PC-9 (cell line): ENCODE data around the gene ADGRE1. TPM values are rescaled to one million over a fixed set of nuclear protein-coding genes. Genes with fewer than 3 reads are reported as not detected.

Source experiments
- BruUV-seq: library from RNA; stranded (reverse); fragments of 400-500 nt; replicated peaks from 2 replicates; lab custom pipeline; 2021; lab: Mats Ljungman, UMichigan
- CTCF ChIA-PET: fragments of 300-600 bp; sonication (Branson Sonifier 250); formaldehyde crosslinking; loops from one replicate; lab custom pipeline; 2022; ENCODE audit warnings: antibody characterized with exemption; lab: Charles Lee
- POLR2A ChIA-PET: fragments of 300-600 bp; sonication (Branson Sonifier 250); formaldehyde crosslinking; loops from one replicate; lab custom pipeline; 2022; ENCODE audit warnings: antibody characterized with exemption; ENCODE audit not compliant: unreplicated experiment; lab: Charles Lee
- DNase-seq, 2 experiments: peaks; one replicate each; pipeline versions ENCODE4 v3.0.0 to v3.0.0-alpha.2; 2015 to 2022; ENCODE audit warnings: mixed read lengths in 1 of 2
- H2AFZ ChIP-seq: fragments of 200-600 bp; sonication (generic); 2 replicates; pipeline ENCODE4 v1.8.1; 2017; ENCODE audit warnings: antibody characterized with exemption
- H3F3A ChIP-seq: fragments of 200-600 bp; sonication (generic); 2 replicates; pipeline ENCODE4 v1.8.1; 2017; ENCODE audit warnings: antibody characterized with exemption, mild to moderate bottlenecking, low read depth; ENCODE audit not compliant: insufficient read depth
- H3K27ac ChIP-seq: fragments of 200-600 bp; sonication (generic); 2 replicates; pipeline ENCODE4 v1.6.1; 2016; ENCODE audit warnings: mixed run types
- H3K27me3 ChIP-seq: fragments of 200-600 bp; sonication (generic); 2 replicates; pipeline ENCODE4 v1.6.1; 2016; ENCODE audit warnings: low read depth, mixed run types; ENCODE audit not compliant: insufficient read depth
- H3K36me3 ChIP-seq: fragments of 200-600 bp; sonication (generic); 2 replicates; pipeline ENCODE4 v1.6.1; 2016; ENCODE audit warnings: low read depth, mixed run types
- H3K4me1 ChIP-seq: fragments of 200-600 bp; sonication (generic); replicated peaks from 2 replicates; pipeline ENCODE4 v1.6.1; 2016; ENCODE audit warnings: mixed run types; ENCODE audit not compliant: insufficient read depth
- H3K4me2 ChIP-seq: fragments of 200-600 bp; sonication (generic); 2 replicates; pipeline ENCODE4 v1.6.1; 2017; ENCODE audit warnings: mixed run types
- H3K4me3 ChIP-seq: fragments of 200-600 bp; sonication (generic); 2 replicates; pipeline ENCODE4 v1.6.1; 2016; ENCODE audit warnings: mixed run types
- H3K79me2 ChIP-seq: fragments of 200-600 bp; sonication (generic); 2 replicates; pipeline ENCODE4 v1.6.1; 2017; ENCODE audit warnings: low read depth, mixed run types
- H3K9me2 ChIP-seq: fragments of 200-600 bp; sonication (generic); 2 replicates; pipeline ENCODE4 v1.8.1; 2017; ENCODE audit warnings: mild to moderate bottlenecking; ENCODE audit not compliant: insufficient read depth
- H3K9me3 ChIP-seq: fragments of 200-600 bp; sonication (generic); 2 replicates; pipeline ENCODE4 v1.8.1; 2016; ENCODE audit warnings: low read depth; ENCODE audit not compliant: insufficient read depth
- H4K20me1 ChIP-seq: fragments of 200-600 bp; sonication (generic); 2 replicates; pipeline ENCODE4 v1.8.1; 2017; ENCODE audit not compliant: insufficient read depth
- EZH2 ChIP-seq: fragments of 200-600 bp; sonication (generic); IDR thresholded peaks from 2 replicates; pipeline ENCODE4 v1.8.0; 2017; ENCODE audit warnings: antibody characterized with exemption, low read depth
- intact Hi-C: fragments of 100-400 bp; cut with micrococcal nuclease; formaldehyde crosslinking; loops from one replicate; pipeline ENCODE4 v1.10.0; 2022; ENCODE audit not compliant: unreplicated experiment
- total RNA-seq: library from RNA; stranded (reverse); gene quantifications from 2 replicates; pipeline ENCODE4 v1.2.3, GENCODE V29; 2021
- TF ChIP-seq, protein P1 (sequence below): fragments of 200-600 bp; sonication (generic); conservative IDR thresholded peaks from 2 replicates; pipeline ENCODE4 v1.6.1; 2017; ENCODE audit warnings: mixed run types, antibody characterized with exemption, mild to moderate bottlenecking, moderate library complexity

ADGRE1 gene
- total RNA-seq, 1 experiment from 2014 or later: not detected

DNA sequence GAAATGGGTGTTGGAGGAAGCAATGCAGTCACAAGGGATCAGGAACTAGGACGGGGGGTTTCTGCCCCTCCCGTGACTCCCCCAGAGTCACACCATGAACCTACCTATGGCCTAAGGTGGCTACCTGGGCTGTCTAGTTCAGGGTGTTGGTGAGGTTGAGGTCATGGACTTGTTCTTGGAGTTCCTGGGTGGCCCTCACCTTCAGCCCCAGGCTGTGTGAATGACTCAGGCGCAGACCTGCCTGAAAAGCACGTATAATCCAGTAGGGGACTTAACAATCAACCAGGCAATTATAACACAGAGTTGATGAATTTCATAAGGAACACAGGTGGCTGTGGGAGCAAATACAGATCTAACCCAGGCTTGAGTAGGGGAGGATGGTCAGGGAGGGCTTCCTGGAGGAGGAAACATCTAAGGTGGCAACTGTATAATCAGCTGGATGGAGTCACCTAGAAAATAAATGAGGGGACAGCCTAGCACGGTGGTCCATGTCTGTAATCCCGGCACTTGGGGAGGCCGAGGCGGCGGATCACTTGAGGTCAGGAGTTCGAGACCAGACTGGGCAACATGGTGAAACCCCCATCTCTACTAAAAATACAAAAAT lies 25.6 kb upstream of the ADGRE1 start:
- peak overlapping the region; percentile 1; the same call in 1 of the 2 replicates for H3K4me2 ChIP-seq
- TF ChIP-seq EZH2: no peak
- TF ChIP-seq, protein P1, sequence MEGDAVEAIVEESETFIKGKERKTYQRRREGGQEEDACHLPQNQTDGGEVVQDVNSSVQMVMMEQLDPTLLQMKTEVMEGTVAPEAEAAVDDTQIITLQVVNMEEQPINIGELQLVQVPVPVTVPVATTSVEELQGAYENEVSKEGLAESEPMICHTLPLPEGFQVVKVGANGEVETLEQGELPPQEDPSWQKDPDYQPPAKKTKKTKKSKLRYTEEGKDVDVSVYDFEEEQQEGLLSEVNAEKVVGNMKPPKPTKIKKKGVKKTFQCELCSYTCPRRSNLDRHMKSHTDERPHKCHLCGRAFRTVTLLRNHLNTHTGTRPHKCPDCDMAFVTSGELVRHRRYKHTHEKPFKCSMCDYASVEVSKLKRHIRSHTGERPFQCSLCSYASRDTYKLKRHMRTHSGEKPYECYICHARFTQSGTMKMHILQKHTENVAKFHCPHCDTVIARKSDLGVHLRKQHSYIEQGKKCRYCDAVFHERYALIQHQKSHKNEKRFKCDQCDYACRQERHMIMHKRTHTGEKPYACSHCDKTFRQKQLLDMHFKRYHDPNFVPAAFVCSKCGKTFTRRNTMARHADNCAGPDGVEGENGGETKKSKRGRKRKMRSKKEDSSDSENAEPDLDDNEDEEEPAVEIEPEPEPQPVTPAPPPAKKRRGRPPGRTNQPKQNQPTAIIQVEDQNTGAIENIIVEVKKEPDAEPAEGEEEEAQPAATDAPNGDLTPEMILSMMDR: no peak
- no peak overlapping the region for H3K4me3 ChIP-seq
- peak; percentile 17 to 88 for DNase-seq
- H3K27me3 ChIP-seq: no peaks in the 10 kb centered on the region
- H3K36me3 ChIP-seq: no peaks in the 10 kb centered on the region
- CTCF ChIA-PET: interaction anchor here (0.6 kb wide), 2 partner anchors 15 to 112 kb away, joined by 3 to 5 read pairs; no protein-coding TSS in a partner anchor
- no TSS peak for BruUV-seq
- peaks cover 16% of the 10 kb centered on the region for H3K4me1 ChIP-seq
- H3K79me2 ChIP-seq: no peaks in the 10 kb centered on the region
- H2AFZ ChIP-seq: no peak overlapping the region
- peaks cover 11% of the 10 kb centered on the region for H3F3A ChIP-seq
- H4K20me1 ChIP-seq: no peaks in the 10 kb centered on the region
- H3K9me3 ChIP-seq: no peaks in the 10 kb centered on the region
- intact Hi-C loops: loop anchor here (1.0 to 5.0 kb wide), 4 partner anchors 60 to 874 kb away; partner anchors contain the start of genes CRB3 and SH2D3A
- POLR2A ChIA-PET: no interaction called here
- peak overlapping the region; percentile 39 for H3K27ac ChIP-seq
- H3K9me2 ChIP-seq: no peaks in the 10 kb centered on the region

DNA sequence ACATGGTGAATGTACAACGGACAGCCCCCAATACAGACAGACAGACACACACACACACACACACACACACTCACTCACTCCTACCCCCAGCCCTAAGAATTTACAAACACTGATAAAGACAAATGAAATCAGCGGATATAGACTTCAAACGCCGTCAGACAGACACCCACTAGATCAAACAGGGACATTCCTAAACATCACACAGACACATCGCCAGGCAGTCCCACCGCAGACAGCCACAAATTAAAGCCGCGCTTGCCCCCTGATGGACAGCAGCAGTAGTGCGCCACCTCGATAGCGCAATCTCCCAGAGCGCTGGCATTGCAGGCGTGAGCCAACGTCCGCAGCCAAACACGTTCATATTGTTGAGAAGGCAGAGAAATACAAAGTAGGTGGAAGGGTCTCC lies 24.7 kb upstream of the ADGRE1 start:
- H3K27ac ChIP-seq: 0 out of 2 replicates have a peak overlapping the region, but pooled peaks have one; percentile 16
- TF ChIP-seq, protein P1: peak; percentile 86
- no peak for TF ChIP-seq EZH2
- H3K9me2 ChIP-seq: no peaks in the 10 kb centered on the region
- no TSS peak for BruUV-seq
- peak overlapping the region; percentile 53 for H3K4me2 ChIP-seq
- no peaks in the 10 kb centered on the region for H3K27me3 ChIP-seq
- no peak overlapping the region for H2AFZ ChIP-seq
- no peaks in the 10 kb centered on the region for H3K79me2 ChIP-seq
- peaks cover 16% of the 10 kb centered on the region for H3K4me1 ChIP-seq
- peak; percentile 75 to 84 for DNase-seq
- H3K4me3 ChIP-seq: peak overlapping the region; percentile 38; the same call in 1 of the 2 replicates
- H3K36me3 ChIP-seq: no peaks in the 10 kb centered on the region
- ChIA-PET POLR2A (interaction anchor here (0.8 kb wide), 1 partner anchor 685 kb away, joined by 3 read pairs; no protein-coding TSS in a partner anchor), CTCF (interaction anchor here (0.6 kb wide), 1 partner anchor 113 kb away, joined by 5 read pairs; no protein-coding TSS in a partner anchor)
- H3F3A ChIP-seq: peaks cover 11% of the 10 kb centered on the region
- H4K20me1 ChIP-seq: no peaks in the 10 kb centered on the region
- H3K9me3 ChIP-seq: no peaks in the 10 kb centered on the region
- intact Hi-C loops: loop anchor here (1.0 to 5.0 kb wide), 7 partner anchors 61 to 875 kb away; partner anchors contain the start of genes CRB3 and SH2D3A

DNA sequence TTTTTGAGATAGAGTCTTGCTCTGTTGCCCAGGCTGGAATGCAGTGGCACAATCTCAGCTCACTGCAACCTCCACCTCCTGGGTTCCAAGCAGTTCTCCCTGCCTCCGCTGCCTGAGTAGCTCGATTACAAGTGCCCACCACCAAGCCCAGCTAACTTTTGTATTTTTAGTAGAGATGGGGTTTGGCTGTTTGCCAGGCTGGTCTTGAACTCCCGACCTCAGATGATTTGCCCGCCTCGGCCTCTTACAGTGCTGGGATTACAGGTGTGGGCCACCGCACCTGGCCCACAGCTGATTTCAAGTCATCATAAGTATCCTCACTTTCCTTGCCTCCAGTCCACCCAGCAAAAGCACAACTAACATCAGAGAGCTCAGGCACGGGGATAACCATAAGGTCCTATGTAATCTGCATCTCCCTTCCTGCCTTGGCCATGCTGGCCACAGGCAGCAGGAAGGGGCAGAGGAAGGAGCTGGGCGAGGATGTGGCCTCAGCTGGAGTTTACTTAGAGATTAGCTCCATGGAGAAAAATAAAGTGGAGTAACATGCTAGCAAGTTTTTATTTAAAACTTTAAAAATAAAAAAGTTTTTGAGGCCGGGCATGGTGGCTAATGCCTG lies 22.9 kb upstream of the ADGRE1 start:
- POLR2A ChIA-PET: no interaction called here

More for the DNA sequence above, 22.9 kb upstream of the ADGRE1 start:
- peaks cover 16% of the 10 kb centered on the region for H3K4me1 ChIP-seq
- no peak overlapping the region for H2AFZ ChIP-seq
- H3K4me2 ChIP-seq: no peak overlapping the region
- no peaks in the 10 kb centered on the region for H3K9me2 ChIP-seq
- TF ChIP-seq EZH2: no peak
- TF ChIP-seq, protein P1: no peak
- H3K36me3 ChIP-seq: no peaks in the 10 kb centered on the region
- H3F3A ChIP-seq: peaks cover 11% of the 10 kb centered on the region
- H3K9me3 ChIP-seq: no peaks in the 10 kb centered on the region
- BruUV-seq: no TSS peak
- no peaks in the 10 kb centered on the region for H3K27me3 ChIP-seq
- H3K4me3 ChIP-seq: no peak overlapping the region
- H3K27ac ChIP-seq: no peak overlapping the region
- H4K20me1 ChIP-seq: no peaks in the 10 kb centered on the region
- intact Hi-C loops: loop anchor here (5.0 kb wide), 2 partner anchors 402 to 877 kb away; partner anchors contain the start of gene CRB3
- H3K79me2 ChIP-seq: no peaks in the 10 kb centered on the region
- no peak for DNase-seq
- CTCF ChIA-PET: interaction anchor here (0.6 to 1.4 kb wide), 3 partner anchors 138 to 1081 kb away, joined by 3 to 6 read pairs (median 5); no protein-coding TSS in a partner anchor
